Testis (tissue), 2 donors: Measurements from ENCODE around the gene ZNF490.

Source experiments
- POLR2A ChIP-seq: fragments of 450-650 bp; IDR thresholded peaks from one replicate; pipeline ENCODE4 v1.6.1; 2017; ENCODE audit warnings: antibody characterized with exemption, mild to moderate bottlenecking, moderate library complexity
- TF ChIP-seq, protein P1 (sequence below), 3 experiments: fragments of 450-650 bp in 2 of 3; fragments of 200-600 bp in 1 of 3; sonication (generic) in 1 of 3; IDR thresholded peaks; one replicate each; pipeline ENCODE4 v1.5.1; 2016 to 2019; ENCODE audit warnings: antibody characterized with exemption in 3 of 3, mild to moderate bottlenecking in 2 of 3, moderate library complexity in 1 of 3

DNA sequence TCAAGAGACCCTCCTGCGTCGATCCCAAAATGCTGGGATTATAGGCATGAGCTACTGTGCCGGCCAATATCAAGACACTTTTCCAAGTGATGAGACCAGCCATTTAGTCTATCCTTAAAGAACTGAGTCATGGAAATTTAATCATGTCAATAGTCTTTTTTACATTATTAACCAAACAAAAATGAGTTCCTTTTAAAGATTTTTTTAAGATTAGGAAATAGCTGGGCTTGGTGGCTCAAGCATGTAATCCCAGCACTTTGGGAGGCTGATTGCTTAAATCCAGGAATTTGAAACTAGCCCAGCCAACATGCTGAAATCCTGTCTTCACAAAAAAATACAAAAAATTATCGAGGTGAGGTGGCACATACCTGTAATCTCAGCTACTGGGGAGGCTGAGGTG lies 42.7 kb downstream of the ZNF490 start:
- TF ChIP-seq, protein P1, sequence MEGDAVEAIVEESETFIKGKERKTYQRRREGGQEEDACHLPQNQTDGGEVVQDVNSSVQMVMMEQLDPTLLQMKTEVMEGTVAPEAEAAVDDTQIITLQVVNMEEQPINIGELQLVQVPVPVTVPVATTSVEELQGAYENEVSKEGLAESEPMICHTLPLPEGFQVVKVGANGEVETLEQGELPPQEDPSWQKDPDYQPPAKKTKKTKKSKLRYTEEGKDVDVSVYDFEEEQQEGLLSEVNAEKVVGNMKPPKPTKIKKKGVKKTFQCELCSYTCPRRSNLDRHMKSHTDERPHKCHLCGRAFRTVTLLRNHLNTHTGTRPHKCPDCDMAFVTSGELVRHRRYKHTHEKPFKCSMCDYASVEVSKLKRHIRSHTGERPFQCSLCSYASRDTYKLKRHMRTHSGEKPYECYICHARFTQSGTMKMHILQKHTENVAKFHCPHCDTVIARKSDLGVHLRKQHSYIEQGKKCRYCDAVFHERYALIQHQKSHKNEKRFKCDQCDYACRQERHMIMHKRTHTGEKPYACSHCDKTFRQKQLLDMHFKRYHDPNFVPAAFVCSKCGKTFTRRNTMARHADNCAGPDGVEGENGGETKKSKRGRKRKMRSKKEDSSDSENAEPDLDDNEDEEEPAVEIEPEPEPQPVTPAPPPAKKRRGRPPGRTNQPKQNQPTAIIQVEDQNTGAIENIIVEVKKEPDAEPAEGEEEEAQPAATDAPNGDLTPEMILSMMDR (IDR thresholded peaks at IDR 0.05) = no peak
- no peak for TF ChIP-seq POLR2A
